Activated T-cell treated with anti-CD3 and anti-CD28 coated beads for 1 hour (primary cell): ENCODE measurements around the gene MAFF.
"Not testable (repeated sequence)": the region's sequence is repeated elsewhere in the genome, so short reads cannot be mapped to it uniquely, and the experiment has no call there.

Source experiments
- DNase-seq: peaks from one replicate; pipeline ENCODE4 v3.0.0-alpha.2; 2020; ENCODE audit warnings: low read depth

The MAFF gene

DNA sequence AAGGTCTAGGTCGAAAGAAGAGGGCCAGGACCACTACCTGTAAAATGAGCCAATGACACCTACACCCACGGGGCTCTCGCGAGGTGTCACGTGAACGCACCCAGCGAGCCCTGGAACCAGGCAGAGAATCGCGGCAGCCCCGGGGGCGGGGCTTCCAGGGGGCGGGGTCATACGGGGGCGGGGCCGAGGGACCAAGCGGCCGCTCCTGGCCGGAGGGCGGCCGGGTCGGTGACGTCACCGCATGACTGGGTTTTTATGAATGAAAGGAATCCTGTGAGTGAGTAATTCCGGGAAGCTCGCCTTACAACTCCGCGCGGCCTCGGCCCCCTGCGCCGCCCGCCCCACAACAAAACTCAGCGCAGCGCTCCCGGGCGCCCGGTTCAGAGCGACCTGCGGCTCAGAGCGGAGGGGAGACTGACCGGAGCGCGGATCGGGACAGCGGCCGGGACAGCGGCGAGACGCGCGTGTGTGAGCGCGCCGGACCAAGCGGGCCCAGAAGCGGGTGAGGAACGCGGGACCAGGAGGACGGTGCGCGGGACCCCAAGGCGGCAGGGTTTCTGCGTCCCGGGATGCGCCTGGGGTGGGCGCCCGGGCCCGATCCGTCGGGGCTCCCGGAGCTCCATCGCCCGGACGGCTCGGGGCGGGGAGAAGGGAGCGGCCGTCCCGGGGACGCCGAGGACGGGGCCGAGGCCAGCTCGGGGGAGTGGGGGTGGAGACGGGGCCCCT lies at the start of gene MAFF:
Gene MAFF, plus strand, starts transcription at position 284 of the 726 bp plus-strand sequence. CDS start 11,860 bp downstream, outside the sequence.
- DNase-seq, result peak; percentile 75

DNA sequence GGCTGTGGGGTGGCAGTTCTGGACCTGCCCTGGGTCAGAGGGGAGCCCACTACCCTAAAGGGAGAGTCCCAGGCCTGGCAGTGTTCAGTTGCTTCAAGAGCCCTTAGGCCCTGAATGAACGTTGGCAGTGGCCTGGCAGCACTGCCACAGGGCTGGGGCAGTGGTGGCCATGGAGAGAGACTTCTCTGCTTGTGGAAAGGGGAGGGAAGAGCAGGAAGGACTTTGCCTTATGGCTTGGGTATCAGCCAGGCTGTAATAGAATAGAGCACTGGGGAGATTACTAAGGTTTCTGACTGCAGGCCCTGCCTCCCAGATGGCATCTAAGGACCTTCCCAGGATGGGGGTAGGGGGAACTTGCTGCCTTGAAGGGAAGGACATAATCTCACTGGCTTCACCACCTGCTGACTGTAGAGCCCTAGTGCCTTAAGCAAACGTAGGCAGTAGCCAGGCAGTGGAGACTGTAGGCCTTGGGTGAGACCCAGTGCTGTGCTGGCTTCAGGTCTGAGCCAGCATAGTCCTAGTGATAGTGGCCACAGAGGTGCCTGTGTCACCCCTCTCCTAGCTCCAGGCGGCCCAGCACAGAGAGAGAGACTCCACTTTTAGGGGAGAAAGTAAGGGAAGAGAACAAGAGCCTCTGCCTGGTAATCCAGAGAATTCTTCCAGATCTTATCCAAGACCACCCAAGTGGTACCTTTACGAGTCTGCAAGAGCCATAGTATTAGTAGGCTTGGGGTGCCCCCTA lies 47.8 kb upstream of the MAFF start:
- DNase-seq, result no peak

DNA sequence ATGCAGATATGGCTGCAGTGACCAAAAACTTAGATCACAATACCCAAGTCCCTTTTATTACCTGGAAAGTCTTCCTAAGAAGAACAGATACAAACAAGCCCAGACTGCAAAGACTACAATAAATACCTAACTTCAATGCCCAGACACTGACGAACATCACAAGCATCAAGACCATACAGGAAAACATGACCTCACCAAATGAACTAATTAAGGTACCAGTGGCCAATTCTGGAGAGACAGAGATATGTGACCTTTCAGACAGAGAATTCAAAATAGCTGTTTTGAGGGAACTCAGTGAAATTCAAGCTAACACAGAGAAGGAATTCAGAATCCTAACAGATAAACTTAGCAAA lies 47.3 kb upstream of the MAFF start:
- DNase-seq, result not testable (repeated sequence)

DNA sequence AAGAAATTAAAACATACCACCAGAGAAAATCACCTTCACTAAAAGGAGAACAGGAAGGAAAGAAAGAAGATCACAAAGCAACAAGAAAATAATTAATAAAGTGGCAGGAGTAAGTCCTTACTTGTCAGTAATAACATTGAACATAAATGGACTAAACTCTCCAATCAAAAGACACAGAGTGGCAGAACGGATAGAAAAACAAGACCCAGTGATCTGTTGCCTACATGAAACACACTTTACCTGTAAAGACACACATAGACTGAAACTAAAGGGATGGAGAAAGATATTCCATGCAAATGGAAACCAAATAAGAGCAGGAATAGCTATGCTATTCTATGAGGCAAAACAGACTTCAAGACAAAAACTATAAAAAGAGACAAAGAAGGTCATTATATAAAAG lies 46.1 kb upstream of the MAFF start:
- DNase-seq, result no peak

DNA sequence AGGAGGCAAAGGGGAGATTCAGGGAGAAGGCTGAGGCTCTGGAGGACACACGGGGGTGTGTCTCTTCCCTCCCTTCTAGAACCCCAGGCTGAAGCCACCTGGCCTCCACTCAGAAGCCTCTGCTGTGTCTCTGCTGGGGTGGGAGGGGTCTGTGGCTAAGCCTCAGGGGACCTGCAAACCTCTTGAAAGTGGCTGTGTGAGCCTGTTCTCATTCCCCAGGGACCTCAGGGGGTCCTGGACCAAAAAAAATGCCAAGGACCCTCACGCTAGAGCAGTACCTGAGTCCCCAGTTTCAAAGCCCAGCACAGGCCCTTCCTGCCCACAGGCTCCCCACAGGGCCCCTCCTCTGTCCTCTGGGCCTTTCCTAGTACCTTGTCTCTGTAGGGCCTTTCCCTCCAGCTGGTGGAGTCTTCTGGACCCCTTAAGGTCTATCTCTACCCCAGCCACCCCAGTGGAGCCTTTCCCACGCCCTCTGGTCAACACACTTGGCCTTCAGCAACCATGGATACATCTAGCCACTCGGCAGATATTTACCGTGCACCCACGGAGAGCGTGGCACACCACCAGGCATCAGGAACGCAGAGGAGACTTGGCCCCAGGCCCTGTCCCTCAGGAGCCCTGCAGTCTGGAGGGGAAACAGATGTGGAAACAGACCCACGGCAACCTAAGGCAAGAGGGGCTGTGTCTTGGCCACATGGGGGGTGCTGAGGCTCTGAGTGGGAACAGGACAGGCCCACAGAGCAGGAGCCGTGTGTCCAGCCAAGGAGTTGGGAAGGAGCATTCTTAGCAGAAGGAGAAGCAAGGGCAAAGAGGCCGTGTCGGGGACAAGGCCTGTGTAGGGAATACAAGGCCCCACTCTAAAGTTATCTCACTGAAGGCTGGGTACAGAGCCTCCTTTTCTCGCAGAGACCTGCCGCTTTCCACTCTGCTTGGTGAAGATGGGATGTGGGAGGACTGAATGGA lies 38.6 kb upstream of the MAFF start:
- DNase-seq, result no peak

DNA sequence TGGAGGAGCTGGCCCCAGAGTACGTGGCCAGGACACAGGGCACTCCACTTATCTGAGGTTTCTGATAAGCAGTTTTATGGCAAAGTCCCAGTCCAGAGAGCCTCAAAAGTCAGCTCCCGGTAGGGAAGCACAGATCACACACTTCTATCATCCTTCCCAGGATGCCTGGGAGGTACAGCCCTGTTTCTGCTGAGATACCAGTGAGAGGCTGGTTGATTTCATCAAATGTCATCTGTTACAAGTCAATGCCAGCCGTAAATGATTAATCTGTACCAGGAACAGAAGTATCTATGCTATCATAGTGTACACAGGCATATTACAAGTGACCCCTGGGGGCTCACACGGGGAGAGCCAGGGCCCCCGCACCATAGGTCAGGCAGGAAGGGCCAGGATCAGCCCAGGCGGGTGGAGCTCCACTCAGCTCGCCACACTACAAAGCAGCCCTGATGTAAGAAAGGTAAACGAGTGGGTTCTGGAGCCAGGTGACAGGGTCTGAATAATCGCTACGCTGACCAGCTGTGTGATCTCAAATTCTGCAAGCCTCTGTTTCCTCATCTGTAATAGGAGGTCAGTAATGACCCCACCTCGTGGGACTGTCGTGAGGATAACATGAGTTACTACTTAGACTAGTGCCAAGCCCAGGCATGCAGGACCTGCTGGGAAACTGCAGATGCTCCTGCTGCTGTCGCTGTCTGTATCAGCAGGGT lies 37.8 kb upstream of the MAFF start:
- no peak for DNase-seq

DNA sequence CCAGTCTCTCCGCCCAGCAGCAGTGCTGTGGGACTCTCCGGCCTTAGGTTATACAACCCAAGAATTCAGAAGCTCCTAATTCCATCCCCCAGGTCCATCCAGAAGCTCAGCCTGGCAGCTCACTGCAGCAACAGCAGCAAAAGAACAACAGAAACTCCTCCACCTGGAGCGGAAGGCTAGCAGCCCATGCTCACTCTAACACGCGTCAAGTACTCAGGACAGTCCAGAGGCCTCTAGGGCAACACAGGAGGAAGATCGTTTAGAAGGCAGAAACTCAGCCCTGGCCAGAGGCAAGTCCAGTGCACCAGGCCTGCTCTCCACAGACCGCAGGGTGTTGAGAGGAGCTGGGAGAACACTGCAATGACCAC lies 37.3 kb upstream of the MAFF start:
- DNase-seq, result no peak

DNA sequence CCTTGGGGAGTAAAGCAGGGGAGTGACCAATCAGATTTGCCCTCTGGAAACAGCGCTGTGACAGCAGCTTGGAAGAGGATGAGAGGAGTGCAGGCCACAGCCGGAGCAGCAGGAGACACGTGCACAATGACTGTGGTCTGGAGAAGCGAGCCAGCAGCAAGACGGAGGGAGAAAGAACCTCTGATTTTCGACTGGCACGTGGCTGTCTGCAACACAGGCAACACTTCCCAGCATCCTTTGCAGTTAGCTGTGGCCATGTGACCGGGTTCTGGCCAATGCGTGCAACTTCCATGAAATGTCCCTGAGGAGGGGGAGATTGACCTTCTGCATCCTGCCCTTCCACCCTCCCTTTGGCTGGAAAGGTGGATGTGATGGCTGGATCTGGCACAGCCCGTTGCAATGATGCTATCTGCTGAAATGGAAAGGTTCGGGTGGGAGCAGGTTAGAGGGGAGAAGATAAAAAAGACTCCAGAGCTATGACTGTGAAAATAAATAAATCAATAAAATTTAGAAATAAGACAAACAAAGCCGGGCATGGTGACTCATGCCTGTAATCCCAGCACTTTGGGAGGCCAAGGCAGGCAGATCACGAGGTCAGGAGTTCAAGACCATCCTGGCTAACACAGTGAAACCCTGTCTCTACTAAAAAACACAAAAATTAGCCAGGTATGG lies 35.7 kb upstream of the MAFF start:
- no peak for DNase-seq

DNA sequence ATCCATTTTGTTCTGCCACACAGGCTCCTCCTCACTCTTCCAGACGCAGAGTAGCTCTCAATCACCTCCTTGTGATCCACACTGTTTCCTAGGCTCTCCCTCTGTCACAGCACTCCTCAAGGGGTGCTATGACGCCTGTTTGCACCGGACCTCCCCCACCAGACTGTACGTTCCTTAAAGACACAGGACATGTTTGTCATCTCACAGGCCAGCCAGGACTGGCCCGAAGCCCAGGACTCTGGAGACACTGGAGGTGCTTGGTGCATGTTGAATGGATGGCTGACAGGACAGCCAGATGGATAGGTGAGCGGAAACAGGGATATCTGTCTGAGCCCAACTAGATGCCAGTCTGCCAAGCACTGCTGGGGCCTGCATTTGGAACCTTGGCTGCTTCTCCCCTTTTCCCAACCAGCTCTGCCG lies 33.8 kb upstream of the MAFF start:
- no peak for DNase-seq

DNA sequence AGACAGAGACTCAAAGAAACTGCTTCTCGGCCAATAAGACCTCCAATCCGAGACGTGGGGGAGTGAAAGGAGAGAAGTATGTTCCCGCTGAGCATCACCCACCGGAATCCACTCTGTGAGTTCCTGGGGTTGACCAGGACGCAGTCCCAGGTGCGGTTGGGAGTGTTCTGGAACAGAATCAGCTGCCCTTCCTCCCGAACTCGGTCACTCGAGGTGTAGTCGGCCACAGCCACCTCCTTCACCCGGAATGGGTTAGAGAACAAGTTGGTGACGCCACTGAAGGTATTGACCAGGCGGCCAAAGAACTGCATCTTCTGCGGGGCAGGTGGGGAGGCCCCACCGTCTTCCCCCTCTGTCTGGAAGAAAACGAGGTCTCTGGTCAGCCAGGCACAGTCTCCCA lies 32.7 kb upstream of the MAFF start:
- no peak for DNase-seq

DNA sequence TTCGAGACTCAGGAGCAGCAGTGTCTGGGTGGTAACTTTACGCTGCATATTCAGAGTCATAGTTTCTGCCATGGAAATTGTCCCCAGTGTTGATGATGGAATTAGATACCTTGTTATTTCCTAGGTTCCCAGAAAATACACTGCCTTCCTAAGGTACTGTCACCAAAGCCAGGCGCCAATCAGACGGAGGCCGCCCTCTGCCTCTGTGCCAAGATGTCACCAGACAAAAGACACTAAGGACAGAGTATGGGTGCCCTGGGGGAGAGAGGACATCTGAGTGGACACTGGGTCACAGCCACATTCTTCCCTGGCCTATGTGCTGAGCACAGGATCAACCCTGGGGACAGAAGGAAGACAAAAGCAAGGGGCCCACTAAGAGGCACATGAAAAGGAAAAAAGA lies 31.3 kb upstream of the MAFF start:
- no peak for DNase-seq

DNA sequence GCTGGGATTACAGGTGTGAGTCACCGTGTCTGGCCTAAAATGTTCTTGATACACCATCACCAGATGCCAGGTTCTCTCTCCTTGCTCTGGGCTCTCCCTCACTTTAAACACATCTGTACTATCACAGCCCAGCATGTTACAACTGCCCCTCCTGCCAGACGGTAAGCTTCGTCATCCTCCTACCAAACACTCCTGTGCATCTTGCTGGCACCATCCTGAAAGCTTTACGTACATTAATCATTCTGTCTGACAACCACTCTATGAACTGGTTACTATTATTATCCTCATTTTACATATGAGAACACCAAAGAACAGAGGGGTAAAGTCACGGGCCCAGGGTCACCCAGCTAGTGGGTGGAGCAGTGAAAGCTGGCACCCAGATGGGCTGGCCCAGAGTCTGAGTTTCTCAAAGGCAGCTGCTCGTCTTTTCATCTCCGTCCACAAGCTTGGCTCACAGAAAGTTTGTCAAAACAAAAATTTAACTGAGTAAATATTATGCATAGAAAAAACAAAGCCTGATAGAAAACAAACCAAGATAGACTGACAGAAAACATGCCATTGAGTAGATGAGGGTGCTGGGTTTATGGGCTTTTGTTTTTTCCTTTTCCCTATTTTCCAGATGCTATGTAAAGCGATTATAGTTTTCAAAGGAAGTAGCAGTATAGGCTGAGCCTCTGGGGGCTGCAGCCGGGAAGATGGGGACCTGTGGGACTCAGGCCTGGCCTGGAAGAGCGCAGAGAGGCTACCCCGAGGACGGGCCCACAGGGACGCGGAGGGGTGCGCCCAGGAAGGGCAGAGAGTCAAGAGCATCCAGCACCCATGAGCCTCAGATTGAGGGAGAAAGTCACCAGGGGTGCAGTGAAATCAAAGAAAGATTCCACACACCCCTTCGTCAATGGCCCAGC lies 29.6 kb upstream of the MAFF start:
- no peak for DNase-seq

DNA sequence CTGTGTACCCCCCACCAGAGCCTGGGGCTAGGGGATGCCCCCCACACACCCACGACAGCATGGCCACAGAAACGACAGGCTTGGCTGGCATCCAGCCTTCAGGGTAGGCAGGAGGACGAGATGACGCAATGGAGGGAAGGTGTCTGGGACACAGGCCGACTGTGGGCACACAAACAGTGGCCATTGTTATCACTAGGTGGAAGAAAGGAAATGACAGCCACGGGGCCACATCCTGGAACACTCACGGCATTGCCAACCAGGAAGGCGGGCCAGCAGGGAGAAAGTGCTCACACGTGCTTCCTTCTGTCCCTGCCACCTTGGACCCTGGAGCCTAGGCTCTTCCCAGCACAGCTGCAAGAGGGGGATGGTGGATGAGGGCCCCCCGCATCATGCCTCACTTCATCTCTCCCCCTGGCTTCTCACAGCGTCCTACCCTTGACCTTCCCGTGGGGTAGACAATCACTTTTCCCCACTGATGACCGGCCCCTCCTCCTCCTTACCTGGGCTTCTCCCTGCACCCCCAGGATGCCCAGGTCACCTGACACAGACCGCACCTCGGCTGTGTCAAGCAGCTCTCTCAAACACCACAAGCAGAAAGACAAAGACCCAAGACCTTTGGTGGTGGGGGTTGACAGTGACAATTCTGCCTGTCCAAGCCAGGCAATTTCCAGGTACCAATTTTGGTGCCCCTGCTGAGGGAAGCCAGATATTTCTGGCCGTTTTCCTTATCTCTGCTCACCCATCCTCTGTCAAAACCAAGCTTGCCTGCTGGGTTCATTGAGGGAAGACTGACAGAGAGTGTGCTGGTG lies 28.8 kb upstream of the MAFF start:
- DNase-seq, result no peak

DNA sequence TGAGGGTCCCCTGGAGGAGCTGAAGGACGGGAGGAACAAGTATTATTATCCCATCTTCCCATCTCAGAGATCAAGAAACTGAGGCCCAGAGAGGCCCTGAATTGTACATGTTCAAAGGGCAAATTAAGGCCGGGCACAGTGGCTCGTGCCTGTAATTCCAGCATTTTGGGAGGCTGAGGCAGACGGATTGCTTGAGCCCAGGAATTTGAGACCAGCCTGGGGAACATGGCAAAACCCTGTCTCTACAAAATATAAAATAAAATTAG lies 28.2 kb upstream of the MAFF start:
- DNase-seq, result no peak

DNA sequence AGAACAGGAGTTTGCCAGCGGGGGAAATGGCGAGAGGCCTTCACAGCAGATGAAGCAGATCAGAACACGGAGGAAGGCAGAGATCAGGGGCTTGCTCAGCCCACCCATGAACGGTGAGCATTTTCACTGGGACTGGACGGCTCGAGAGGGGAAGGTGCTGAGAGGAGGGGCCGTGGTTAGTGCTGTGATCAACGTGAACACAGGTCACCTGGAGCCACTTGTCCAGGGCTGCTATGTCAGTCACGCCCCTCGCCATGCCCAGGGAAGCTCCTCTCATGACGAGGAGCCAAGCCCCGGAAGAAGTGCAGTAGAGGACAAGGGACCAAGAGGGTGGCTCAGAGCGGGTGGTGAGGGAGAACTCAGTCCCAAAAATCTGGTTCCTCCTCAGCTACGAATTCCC lies 27.2 kb upstream of the MAFF start:
- DNase-seq, result no peak

DNA sequence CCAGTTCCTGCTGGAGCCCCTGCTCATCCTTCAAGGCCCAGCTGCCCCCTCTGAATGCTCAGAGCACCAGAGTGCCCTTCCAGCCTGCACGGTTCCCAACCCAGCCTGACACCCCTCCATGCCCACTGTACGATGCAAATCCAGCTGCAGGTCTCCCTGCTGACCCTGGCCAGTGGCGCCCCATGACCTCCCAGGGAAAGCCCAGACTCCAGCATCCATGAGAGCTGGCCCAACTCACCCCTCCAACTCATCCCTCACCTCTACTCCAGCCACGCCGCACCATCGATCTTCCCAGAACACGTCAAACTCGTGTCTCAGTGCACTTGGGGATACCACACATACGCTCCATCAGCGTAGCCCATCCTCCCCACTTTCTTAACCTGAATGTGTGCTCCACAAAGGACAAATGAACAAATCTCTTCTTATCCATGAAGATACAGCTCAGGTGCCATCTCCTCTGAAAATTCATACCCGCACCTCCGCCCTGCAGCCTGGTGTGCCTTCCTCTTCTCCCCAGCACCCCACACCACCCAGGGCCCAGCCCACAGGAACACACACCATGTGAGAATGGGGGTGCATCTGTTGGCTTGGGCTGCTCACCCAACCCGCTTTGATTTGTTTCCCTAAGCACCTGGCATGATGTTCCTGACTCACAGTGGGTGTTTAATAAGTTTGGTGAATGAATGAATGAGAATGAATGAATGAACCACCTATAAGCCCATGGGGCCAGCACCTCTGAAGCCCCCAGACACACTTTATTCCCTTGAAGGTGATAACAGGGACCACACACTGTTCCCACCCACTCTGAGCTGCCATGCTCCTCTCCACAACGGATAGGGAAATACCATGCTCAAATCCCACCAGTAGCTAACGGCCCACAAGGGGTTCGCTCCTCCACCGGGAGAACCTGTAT lies 26.3 kb upstream of the MAFF start:
- DNase-seq, result no peak

DNA sequence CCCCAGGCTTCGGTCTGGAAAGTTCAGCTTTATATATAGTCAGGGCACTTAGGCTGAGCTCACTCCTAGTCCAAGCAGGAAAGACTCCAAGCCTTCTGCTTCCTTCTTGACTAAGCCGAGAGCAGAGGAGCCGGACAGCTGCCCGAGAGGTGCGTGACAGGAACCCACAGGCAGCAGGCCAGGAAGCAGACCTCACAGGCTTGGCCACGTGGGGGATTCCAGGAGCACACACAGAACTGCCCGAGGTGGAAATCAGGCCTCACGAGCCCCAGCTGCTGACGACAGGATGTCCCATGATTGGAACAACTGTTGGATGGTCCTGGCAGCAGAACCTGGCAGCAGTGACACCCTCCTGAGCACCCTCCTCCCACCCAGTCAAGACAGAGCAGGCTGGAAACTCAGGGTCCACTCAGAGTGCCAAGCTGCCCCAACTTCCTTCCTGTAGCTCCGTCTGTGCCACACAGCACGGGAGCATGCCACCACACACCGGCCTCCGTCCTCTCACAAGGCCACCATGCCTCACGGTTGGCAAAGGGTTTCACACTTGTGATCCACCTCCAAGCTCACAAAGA lies 25.5 kb upstream of the MAFF start:
- DNase-seq, result no peak

DNA sequence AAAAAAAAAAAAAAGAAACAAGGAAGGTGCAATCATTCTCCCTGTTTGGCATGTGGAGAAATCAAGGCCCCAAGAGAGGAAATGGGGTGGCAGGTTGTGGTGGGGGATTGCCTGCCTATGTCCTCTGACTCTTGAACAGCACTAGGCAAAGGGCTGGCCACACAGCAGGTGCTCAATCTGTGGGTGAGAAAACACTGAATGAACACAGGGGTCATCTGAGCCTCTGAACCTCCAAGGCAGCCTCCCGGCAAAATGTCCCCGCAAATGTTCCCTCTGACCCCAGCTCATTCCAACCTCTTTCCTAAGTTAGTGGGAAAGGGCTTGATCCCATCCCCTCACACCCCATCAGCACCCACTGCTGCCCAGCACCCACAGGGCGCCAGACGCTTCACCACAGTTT lies 24.8 kb upstream of the MAFF start:
- no peak for DNase-seq

DNA sequence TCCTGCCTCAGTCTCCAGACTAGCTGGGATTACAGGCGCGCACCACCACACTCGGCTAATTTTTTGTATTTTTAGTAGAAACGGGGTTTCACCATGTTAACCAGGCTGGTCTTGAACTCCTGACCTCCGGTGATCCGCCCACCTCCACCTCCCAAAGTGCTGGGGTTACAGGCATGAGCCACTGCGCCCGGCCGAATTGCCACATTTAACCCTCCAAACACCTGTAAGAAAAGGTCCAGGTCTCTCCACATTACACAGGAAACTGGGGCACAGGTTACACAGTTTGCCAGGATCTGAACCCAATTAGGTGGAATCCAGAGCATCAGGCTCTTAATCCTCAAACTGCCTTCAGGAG lies 24.2 kb upstream of the MAFF start:
- DNase-seq, result not testable (repeated sequence)
